IMR-90 (cell line): Measurements from ENCODE around the gene CUL4B. TPM values are rescaled to one million over a fixed set of nuclear protein-coding genes. Genes with fewer than 3 reads are reported as not detected.

Experiments
- ATAC-seq: fragments of 200-7000 bp; cut with Tn5 transposase; 2 replicates; pipeline ENCODE4 v1.9.1; 2020; ENCODE audit warnings: low read depth, mild to moderate bottlenecking, moderate library complexity
- BruUV-seq: library from RNA; stranded (reverse); fragments of 400-500 nt; replicated peaks from 2 replicates; lab custom pipeline; 2021; lab: Mats Ljungman, UMichigan
- CTCF ChIA-PET: fragments of 300-600 bp; formaldehyde crosslinking; extraction: SDS; loops from one replicate; lab custom pipeline; 2021; ENCODE audit warnings: antibody characterized with exemption; lab: Yijun Ruan, JAX
- POLR2A ChIA-PET: fragments of 300-600 bp; sonication (Branson Sonifier 250); formaldehyde crosslinking; loops from one replicate; lab custom pipeline; 2022; ENCODE audit warnings: antibody characterized with exemption; ENCODE audit not compliant: unreplicated experiment; lab: Charles Lee
- DNase-seq: peaks from one replicate; pipeline ENCODE4 v3.0.0; 2013
- H2AFZ ChIP-seq: replicated peaks from 2 replicates; pipeline ENCODE3; 2013; ENCODE audit warnings: low read length, mild to moderate bottlenecking; ENCODE audit not compliant: poor library complexity
- H2AK5ac ChIP-seq: 2 replicates; pipeline ENCODE4 v1.6.1; 2013; ENCODE audit warnings: low read depth, low read length, inconsistent platforms
- H2AK9ac ChIP-seq: replicated peaks from 2 replicates; pipeline ENCODE3; 2013; ENCODE audit warnings: mild to moderate bottlenecking, low read depth, low read length, moderate library complexity; ENCODE audit not compliant: poor library complexity
- H2BK120ac ChIP-seq: 2 replicates; pipeline ENCODE4 v1.6.1; 2013; ENCODE audit warnings: low read depth, low read length, inconsistent platforms
- H2BK15ac ChIP-seq: 3 replicates; pipeline ENCODE4 v1.6.1; 2013; ENCODE audit warnings: low read depth, low read length, inconsistent platforms
- H2BK20ac ChIP-seq: 2 replicates; pipeline ENCODE4 v1.6.1; 2013; ENCODE audit warnings: low read depth, mild to moderate bottlenecking, inconsistent platforms, low read length, moderate library complexity
- H2BK5ac ChIP-seq: 2 replicates; pipeline ENCODE4 v1.6.1; 2013; ENCODE audit warnings: mild to moderate bottlenecking, low read depth, low read length, inconsistent platforms; ENCODE audit not compliant: poor library complexity, severe bottlenecking
- H3K14ac ChIP-seq: replicated peaks from 2 replicates; pipeline ENCODE4 v1.6.1; 2013; ENCODE audit warnings: low read depth, low read length, inconsistent platforms
- H3K18ac ChIP-seq: 2 replicates; pipeline ENCODE4 v1.6.1; 2013; ENCODE audit warnings: low read depth, low read length, control low read depth
- H3K23ac ChIP-seq: 2 replicates; pipeline ENCODE4 v1.6.1; 2013; ENCODE audit warnings: low read depth, low read length, inconsistent platforms
- H3K27ac ChIP-seq: 2 replicates; pipeline ENCODE4 v1.5.1; 2013; ENCODE audit warnings: mild to moderate bottlenecking, control low read depth, low read length; ENCODE audit not compliant: insufficient read depth
- H3K27me3 ChIP-seq: 2 replicates; pipeline ENCODE4 v1.6.1; 2013; ENCODE audit warnings: low read length; ENCODE audit not compliant: control insufficient read depth, insufficient read depth
- H3K36me3 ChIP-seq: 2 replicates; pipeline ENCODE4 v1.6.1; 2013; ENCODE audit warnings: low read length, mixed read lengths; ENCODE audit not compliant: control insufficient read depth, insufficient read depth
- H3K4ac ChIP-seq: 2 replicates; pipeline ENCODE4 v1.6.1; 2013; ENCODE audit warnings: low read depth, low read length, inconsistent platforms
- H3K4me1 ChIP-seq: 2 replicates; pipeline ENCODE4 v1.6.1; 2013; ENCODE audit warnings: low read length, mixed read lengths; ENCODE audit not compliant: control insufficient read depth, insufficient read depth
- H3K4me2 ChIP-seq: 2 replicates; pipeline ENCODE4 v1.6.1; 2013; ENCODE audit warnings: low read depth, mild to moderate bottlenecking, control low read depth, low read length, moderate library complexity
- H3K4me3 ChIP-seq: 2 replicates; pipeline ENCODE4 v1.5.1; 2013; ENCODE audit warnings: low read depth, mild to moderate bottlenecking, control low read depth, low read length, moderate library complexity; ENCODE audit not compliant: insufficient read depth
- H3K56ac ChIP-seq: 2 replicates; pipeline ENCODE4 v1.6.1; 2013; ENCODE audit warnings: low read length, inconsistent platforms; ENCODE audit not compliant: insufficient read depth; ENCODE audit errors: extremely low read depth
- H3K79me1 ChIP-seq, 2 experiments: 2 replicates each; pipeline ENCODE4 v1.6.1; 2013; ENCODE audit warnings: low read length in 2 of 2, inconsistent platforms in 1 of 2, low read depth in 1 of 2
- H3K9ac ChIP-seq: 2 replicates; pipeline ENCODE4 v1.6.1; 2013; ENCODE audit warnings: low read depth, low read length, control low read depth
- H3K9me1 ChIP-seq: 2 replicates; pipeline ENCODE4 v1.6.1; 2013; ENCODE audit warnings: low read length, inconsistent platforms; ENCODE audit not compliant: insufficient read depth
- H3K9me3 ChIP-seq: 2 replicates; pipeline ENCODE4 v1.6.1; 2013; ENCODE audit warnings: low read length; ENCODE audit not compliant: control insufficient read depth, insufficient read depth
- H4K20me1 ChIP-seq: 2 replicates; pipeline ENCODE4 v1.6.1; 2013; ENCODE audit warnings: low read length, inconsistent platforms; ENCODE audit not compliant: insufficient read depth
- H4K5ac ChIP-seq: 2 replicates; pipeline ENCODE4 v1.6.1; 2013; ENCODE audit warnings: mild to moderate bottlenecking, low read depth, low read length, control low read depth
- H4K8ac ChIP-seq, 2 experiments: 2 replicates each; pipeline ENCODE4 v1.6.1; 2013; ENCODE audit warnings: low read depth in 2 of 2, low read length in 2 of 2, control low read depth in 1 of 2, inconsistent platforms in 1 of 2
- H4K91ac ChIP-seq: 2 replicates; pipeline ENCODE4 v1.6.1; 2013; ENCODE audit warnings: low read depth, low read length, inconsistent platforms; ENCODE audit not compliant: insufficient read depth
- FOS ChIP-seq: fragments of 150-350 bp; IDR thresholded peaks from 2 replicates; pipeline ENCODE4 v1.6.1; 2016; ENCODE audit warnings: low read depth, low read length
- USF2 ChIP-seq: fragments of 150-350 bp; IDR thresholded peaks from 2 replicates; pipeline ENCODE4 v1.6.1; 2017; ENCODE audit warnings: mild to moderate bottlenecking, antibody characterized with exemption, low read length, low read depth
- WGBS, 2 experiments: methylation state at CpG; one replicate each; pipeline versions ENCODE4 v1.1.5 to v1.1.7; 2013; ENCODE audit warnings: missing lambda C conversion rate in 2 of 2; ENCODE audit not compliant: insufficient read length in 1 of 2; ENCODE audit errors: extremely low coverage in 2 of 2; 5-methylcytosine and 5-hydroxymethylcytosine counted together
- dilution Hi-C: fragments of 300-500 bp; cut with HindIII; formaldehyde crosslinking; loops from one replicate; pipeline ENCODE4 v1.14.3; 2018; ENCODE audit warnings: low sequenced_read_pairs; ENCODE audit not compliant: unreplicated experiment
- in situ Hi-C: fragments of 300-500 bp; cut with MboI; formaldehyde crosslinking; loops from 3 replicates; pipeline ENCODE4 v1.14.3; 2019; ENCODE audit warnings: low sequenced_read_pairs, inconsistent platforms, mixed read lengths
- intact Hi-C: fragments of 100-400 bp; cut with micrococcal nuclease; formaldehyde crosslinking; loops from 2 replicates; pipeline ENCODE4 v1.10.0; 2022
- polyA plus RNA-seq, 3 experiments: library from polyadenylated mRNA; depleted of rRNA; stranded (reverse); fragments of >200 nt; gene quantifications; 2 replicates each; pipeline ENCODE4 v1.2.3, GENCODE V29; 2012; ENCODE audit warnings: low replicate concordance in 1 of 3
- total RNA-seq: library from RNA; depleted of rRNA; stranded (reverse); fragments of >200 nt; gene quantifications from 2 replicates; pipeline ENCODE4 v1.2.3, GENCODE V29; 2012
- TF ChIP-seq, protein P1 (sequence below): fragments of 150-350 bp; IDR thresholded peaks from 2 replicates; pipeline ENCODE4 v1.6.1; 2016; ENCODE audit warnings: low read depth, mild to moderate bottlenecking, low read length, moderate library complexity, borderline replicate concordance

The CUL4B gene
- total and polyA plus RNA-seq, 2 of the 4 experiments (the other 2 are of a cell fraction): 19.4 to 30.9 TPM

DNA sequence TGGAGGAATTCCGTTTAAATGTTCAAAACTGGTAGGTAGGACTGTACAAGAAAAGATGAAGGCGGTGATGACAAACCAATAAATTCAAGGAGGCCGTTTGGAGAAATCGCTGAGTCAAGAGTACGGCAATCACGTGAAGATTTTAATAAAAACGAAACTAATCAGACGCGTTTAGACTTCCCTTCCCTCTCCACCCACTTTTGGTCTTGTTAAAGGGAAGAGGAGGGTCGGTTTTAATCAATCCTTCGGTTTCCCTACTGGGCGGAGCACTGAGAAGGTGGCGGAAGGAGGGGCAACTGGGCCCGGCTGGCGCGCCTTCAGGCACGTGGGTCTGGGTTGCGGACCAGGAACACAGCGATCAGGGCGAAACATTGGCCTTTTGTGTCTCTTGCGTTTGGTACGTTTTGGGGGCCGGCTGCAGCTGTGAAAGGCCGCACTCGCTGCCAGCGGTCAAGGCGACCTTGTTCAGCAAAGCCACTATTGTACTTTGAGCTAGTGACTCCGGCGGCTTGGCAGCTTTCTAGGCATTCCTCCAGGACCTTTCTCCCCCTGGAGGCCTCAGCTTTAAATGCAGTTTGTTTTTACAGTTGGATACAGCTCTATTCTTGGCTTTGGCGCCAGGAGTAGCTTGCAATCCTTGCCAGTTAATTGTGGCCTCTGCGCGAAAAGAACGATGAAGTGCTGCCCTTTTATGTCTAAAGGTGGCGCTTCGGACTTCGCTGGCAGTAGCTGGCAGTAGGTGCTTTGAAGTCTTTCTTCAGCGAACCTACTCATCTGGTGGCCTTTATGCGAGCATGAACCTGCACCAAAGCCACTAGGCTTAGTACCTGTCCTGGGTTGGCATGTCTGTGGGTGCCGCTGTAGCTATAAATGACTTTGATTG lies 74.9 kb downstream of the CUL4B start (continued):
- TF ChIP-seq, protein P1, sequence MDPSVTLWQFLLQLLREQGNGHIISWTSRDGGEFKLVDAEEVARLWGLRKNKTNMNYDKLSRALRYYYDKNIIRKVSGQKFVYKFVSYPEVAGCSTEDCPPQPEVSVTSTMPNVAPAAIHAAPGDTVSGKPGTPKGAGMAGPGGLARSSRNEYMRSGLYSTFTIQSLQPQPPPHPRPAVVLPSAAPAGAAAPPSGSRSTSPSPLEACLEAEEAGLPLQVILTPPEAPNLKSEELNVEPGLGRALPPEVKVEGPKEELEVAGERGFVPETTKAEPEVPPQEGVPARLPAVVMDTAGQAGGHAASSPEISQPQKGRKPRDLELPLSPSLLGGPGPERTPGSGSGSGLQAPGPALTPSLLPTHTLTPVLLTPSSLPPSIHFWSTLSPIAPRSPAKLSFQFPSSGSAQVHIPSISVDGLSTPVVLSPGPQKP: no peak
- no peak for TF ChIP-seq FOS

DNA sequence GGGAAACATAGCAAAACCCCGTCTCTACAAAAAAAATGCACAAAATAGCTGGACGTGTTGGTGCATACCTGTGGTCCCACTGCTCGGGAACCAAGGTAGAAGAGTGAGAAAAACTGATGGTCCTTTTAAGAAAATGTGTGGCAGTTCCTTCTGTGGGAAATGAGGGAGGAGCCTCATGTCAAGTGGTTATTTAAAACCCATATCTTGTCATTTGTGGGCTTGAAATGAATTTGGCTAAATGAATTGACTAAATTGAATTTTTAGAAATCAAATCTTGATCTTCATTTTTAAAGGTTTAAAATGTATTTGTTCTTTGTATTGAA lies 75.5 kb downstream of the CUL4B start:
- Histone ChIP-seq H3K4me1 (no peaks in the 10 kb centered on the region), H2AK5ac (no peak overlapping the region), H3K14ac (no peak overlapping the region), H4K20me1 (no peaks in the 10 kb centered on the region), H3K18ac (no peak overlapping the region), H2BK15ac (no peak overlapping the region), H3K56ac (no peak overlapping the region), H4K8ac (peak overlapping the region in 1 of 2 experiments; percentile 73; a peak in 2 of 4 replicates), H2BK5ac (no peak overlapping the region), H3K9ac (no peak overlapping the region), H3K23ac (no peak overlapping the region), H3K9me3 (no peaks in the 10 kb centered on the region), H3K4me3 (no peak overlapping the region), H2AK9ac (no peak overlapping the region), H4K5ac (no peak overlapping the region), H3K4ac (no peak overlapping the region), H2BK120ac (no peak overlapping the region), H3K79me1 (no peaks in the 10 kb centered on the region), H2AFZ (peak overlapping the region; percentile 70), H2BK20ac (no peak overlapping the region), H3K27me3 (no peaks in the 10 kb centered on the region), H3K27ac (no peak overlapping the region), H3K4me2 (no peak overlapping the region), H4K91ac (no peak overlapping the region), H3K9me1 (no peaks in the 10 kb centered on the region), H3K36me3 (no peaks in the 10 kb centered on the region)
- BruUV-seq: no TSS peak
- in situ Hi-C loops (no loop called here), intact Hi-C loops (no loop called here), dilution Hi-C loops (no loop called here)
- ATAC-seq: no peak
- 88% methylated on average over 3 of the region's 3 CpGs; no CpG with 5 or more reads in 1 of the 2 experiments for whole genome bisulfite sequencing, 2 experiments
- POLR2A ChIA-PET: no interaction called here
- CTCF ChIA-PET: no interaction called here
- DNase-seq: no peak
- no peak for TF ChIP-seq USF2
- TF ChIP-seq, protein P1: no peak
